K562 (cell line): ENCODE data around the gene CRK. TPM values are rescaled to one million over a fixed set of nuclear protein-coding genes. Genes with fewer than 3 reads are reported as not detected.

Source experiments
- BMI1 ChIP-seq: fragments of 150-350 bp; IDR thresholded peaks from 2 replicates; pipeline ENCODE4 v1.6.1; 2014; ENCODE audit warnings: low read length
- CBFB ChIP-seq: sonication (generic); formaldehyde crosslinking; IDR thresholded peaks from 2 replicates; pipeline ENCODE4 v1.4.0; 2020; ENCODE audit warnings: mild to moderate bottlenecking, missing genetic modification reagents
- CTCF ChIP-seq, 3 experiments: IDR thresholded peaks in 2 of 3; conservative IDR thresholded peaks in 1 of 3; 2 replicates each; pipeline ENCODE4 v1.5.1; 2011 to 2012; ENCODE audit warnings: low read length in 3 of 3, mild to moderate bottlenecking in 3 of 3, control low read depth in 2 of 3, improper control_type of control experiment in 1 of 3, inconsistent platforms in 1 of 3, low read depth in 1 of 3, mixed read lengths in 1 of 3, moderate library complexity in 1 of 3; ENCODE audit not compliant: insufficient read depth in 2 of 3
- EGR1 ChIP-seq: fragments of 450-650 bp; conservative IDR thresholded peaks from 2 replicates; pipeline ENCODE4 v1.6.1; 2017; ENCODE audit warnings: mild to moderate bottlenecking
- FOXO4 ChIP-seq: fragments of 450-650 bp; formaldehyde crosslinking; IDR thresholded peaks from 2 replicates; pipeline ENCODE4 v1.4.0; 2020; ENCODE audit warnings: mild to moderate bottlenecking, moderate library complexity
- HMG20A ChIP-seq: fragments of 450-650 bp; formaldehyde crosslinking; conservative IDR thresholded peaks from 2 replicates; pipeline ENCODE4 v1.4.0; 2020; ENCODE audit warnings: mild to moderate bottlenecking, mixed read lengths
- JUNB ChIP-seq: fragments of 450-650 bp; formaldehyde crosslinking; conservative IDR thresholded peaks from 2 replicates; pipeline ENCODE4 v1.4.0; 2020; ENCODE audit warnings: mild to moderate bottlenecking
- MTA2 ChIP-seq: fragments of 450-650 bp; IDR thresholded peaks from 2 replicates; pipeline ENCODE4 v1.6.1; 2016; ENCODE audit warnings: low read depth
- RBBP5 ChIP-seq: fragments of 200-600 bp; sonication (generic); IDR thresholded peaks from 2 replicates; pipeline ENCODE4 v1.6.1; 2012; ENCODE audit warnings: borderline replicate concordance, mild to moderate bottlenecking, low read length, control low read depth, inconsistent platforms; ENCODE audit not compliant: insufficient read depth, poor library complexity, severe bottlenecking
- SLC30A9 ChIP-seq: fragments of 250-450 bp; sonication (Bioruptor Pico); IDR thresholded peaks from 2 replicates; pipeline ENCODE4 v1.8.0; 2022; ENCODE audit warnings: mild to moderate bottlenecking, moderate library complexity
- TAF9B ChIP-seq: fragments of 450-650 bp; IDR thresholded peaks from 2 replicates; pipeline ENCODE4 v1.6.1; 2018; ENCODE audit warnings: mild to moderate bottlenecking; ENCODE audit not compliant: partially characterized antibody
- ZBTB7A ChIP-seq: IDR thresholded peaks from 2 replicates; pipeline ENCODE4 v1.6.1; 2011; ENCODE audit warnings: low read depth, mild to moderate bottlenecking, low read length, moderate library complexity, borderline replicate concordance; ENCODE audit not compliant: control insufficient read depth
- ZNF165 ChIP-seq: fragments of 250-450 bp; sonication (Bioruptor Pico); IDR thresholded peaks from 2 replicates; pipeline ENCODE4 v1.4.0; 2020; ENCODE audit warnings: borderline replicate concordance
- ZNF23 ChIP-seq: fragments of 250-450 bp; sonication (Bioruptor Pico); IDR thresholded peaks from 2 replicates; pipeline ENCODE4 v1.4.0; 2020; ENCODE audit warnings: mild to moderate bottlenecking
- polyA plus RNA-seq, 8 experiments: library from polyadenylated mRNA; depleted of rRNA in 4 of 8; stranded (reverse) in 5 of 8; unstranded in 3 of 8; fragments of >200 nt; fragmentation: Nextera tagmentation in 2 of 8; fragmentation: Illumina TruSeq in 1 of 8; extraction: Ambion mirVana in 2 of 8; extraction: Trizol in 1 of 8; gene quantifications; 2 replicates each; pipeline versions ENCODE4 v1.2.1 to v1.2.3, GENCODE V29; 2011 to 2014; ENCODE audit warnings: inconsistent platforms in 1 of 8, missing spikeins in 1 of 8
- total RNA-seq, 7 experiments: library from RNA; depleted of rRNA in 6 of 7; stranded (reverse); fragments of >200 nt in 6 of 7; fragmentation: Illumina TruSeq in 2 of 7; extraction: Trizol in 2 of 7; gene quantifications; 2 replicates each; pipeline versions ENCODE4 v1.2.1 to v1.2.3, GENCODE V29; 2011 to 2021; ENCODE audit warnings: low replicate concordance in 1 of 7
- TF ChIP-seq, protein P1 (sequence below), 2 experiments: IDR thresholded peaks in 1 of 2; conservative IDR thresholded peaks in 1 of 2; 2 replicates each; pipeline ENCODE4 v1.6.1; 2016; ENCODE audit warnings: low read depth in 2 of 2, mild to moderate bottlenecking in 1 of 2, missing compliant biosample characterization in 1 of 2, missing genetic modification characterization in 1 of 2, moderate library complexity in 1 of 2
- TF ChIP-seq, protein P2 (sequence below): fragments of 250-450 bp; sonication (Bioruptor Pico); IDR thresholded peaks from 2 replicates; pipeline ENCODE4 v1.4.0; 2020; ENCODE audit warnings: mild to moderate bottlenecking, moderate library complexity
- TF ChIP-seq, protein P3 (sequence below), 2 experiments: fragments of 450-650 bp in 1 of 2; sonication (generic) in 1 of 2; formaldehyde crosslinking in 1 of 2; IDR thresholded peaks in 1 of 2; conservative IDR thresholded peaks in 1 of 2; 2 replicates each; pipeline versions ENCODE4 v1.6.1 to v1.8.1; 2016 to 2023; ENCODE audit warnings: mild to moderate bottlenecking in 2 of 2, moderate library complexity in 2 of 2, inconsistent platforms in 1 of 2, missing genetic modification reagents in 1 of 2

Gene CRK
- total and polyA plus RNA-seq, 9 of the 15 experiments (the other 6 are each of a cell fraction or from before 2014, with no cell fraction given), result 13.1 to 40.2 (median 26.1) TPM

DNA sequence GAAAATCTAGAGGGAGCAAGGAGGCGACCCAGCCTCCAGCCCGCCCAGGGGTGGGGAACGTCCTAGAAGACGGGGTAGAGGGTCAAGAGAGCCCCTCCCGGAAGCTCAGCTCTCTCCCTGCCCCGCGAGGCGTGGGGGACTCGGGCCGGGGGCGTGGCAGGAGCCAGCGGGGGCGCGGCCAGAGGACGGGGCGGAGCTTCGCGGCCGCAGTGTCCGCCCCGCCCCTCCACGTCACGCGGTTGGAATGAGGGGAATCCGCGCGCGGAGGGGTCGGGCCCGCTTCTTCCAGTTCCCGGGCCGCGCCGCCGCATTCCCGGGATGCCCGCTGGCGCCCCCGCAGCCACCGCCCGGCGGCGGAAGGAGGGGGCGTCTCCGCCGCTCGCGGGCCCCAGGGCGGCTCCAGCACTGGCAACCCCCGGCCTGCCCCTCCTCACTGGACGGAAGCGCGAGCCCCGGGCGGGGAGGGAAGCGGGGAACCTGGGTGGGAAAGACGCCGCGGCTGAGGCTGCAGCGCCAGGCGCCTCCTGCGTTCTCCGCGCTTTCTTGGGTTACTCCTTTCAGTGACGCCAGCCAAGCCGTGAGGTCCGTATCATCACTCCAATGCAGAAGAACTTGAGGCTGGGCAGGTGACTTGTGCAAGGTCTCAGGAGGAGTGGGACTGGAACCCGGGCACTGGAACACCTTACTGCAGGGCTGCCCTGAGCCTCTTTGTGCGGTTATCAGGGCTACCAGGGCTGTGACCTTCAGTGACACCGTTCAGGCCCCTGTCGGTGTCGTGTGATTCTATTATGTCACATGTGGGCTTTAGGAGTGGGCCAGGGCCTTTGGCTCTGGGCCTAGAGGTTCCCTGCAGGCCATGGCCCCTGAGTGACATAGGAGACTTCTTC is 32.1 kb upstream of the CRK start (continued):
- TF ChIP-seq, protein P1, sequence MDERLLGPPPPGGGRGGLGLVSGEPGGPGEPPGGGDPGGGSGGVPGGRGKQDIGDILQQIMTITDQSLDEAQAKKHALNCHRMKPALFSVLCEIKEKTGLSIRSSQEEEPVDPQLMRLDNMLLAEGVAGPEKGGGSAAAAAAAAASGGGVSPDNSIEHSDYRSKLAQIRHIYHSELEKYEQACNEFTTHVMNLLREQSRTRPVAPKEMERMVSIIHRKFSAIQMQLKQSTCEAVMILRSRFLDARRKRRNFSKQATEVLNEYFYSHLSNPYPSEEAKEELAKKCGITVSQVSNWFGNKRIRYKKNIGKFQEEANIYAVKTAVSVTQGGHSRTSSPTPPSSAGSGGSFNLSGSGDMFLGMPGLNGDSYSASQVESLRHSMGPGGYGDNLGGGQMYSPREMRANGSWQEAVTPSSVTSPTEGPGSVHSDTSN (CRISPR knock-in tag; IDR thresholded peaks at IDR 0.05; ENCODE audit: low read depth), result no peak
- TF ChIP-seq, protein P1 (tag; conservative IDR thresholded peaks at IDR 0.05; ENCODE audit: low read depth), result no peak
- TF ChIP-seq FOXO4 (no peak), ZNF23 (CRISPR knock-in tag) (no peak), CBFB (CRISPR knock-in tag) (no peak), CTCF (IDR thresholded peaks at IDR 0.05 in 2 of 3, conservative IDR thresholded peaks at IDR 0.05 in 1 of 3; ENCODE audit: insufficient read depth in 2 of 3, low read depth in 1 of 3, low read length in 3 of 3) (no peak), EGR1 (peak; percentile 25; the same call in 1 of the 2 replicates), BMI1 (no peak), MTA2 (no peak), ZNF165 (CRISPR knock-in tag) (no peak), ZBTB7A (peak; percentile 42; the same call in 1 of the 2 replicates), HMG20A (CRISPR knock-in tag) (no peak), RBBP5 (peak; percentile 42), JUNB (CRISPR knock-in tag) (no peak), SLC30A9 (no peak), TAF9B (no peak)
- TF ChIP-seq, protein P2, sequence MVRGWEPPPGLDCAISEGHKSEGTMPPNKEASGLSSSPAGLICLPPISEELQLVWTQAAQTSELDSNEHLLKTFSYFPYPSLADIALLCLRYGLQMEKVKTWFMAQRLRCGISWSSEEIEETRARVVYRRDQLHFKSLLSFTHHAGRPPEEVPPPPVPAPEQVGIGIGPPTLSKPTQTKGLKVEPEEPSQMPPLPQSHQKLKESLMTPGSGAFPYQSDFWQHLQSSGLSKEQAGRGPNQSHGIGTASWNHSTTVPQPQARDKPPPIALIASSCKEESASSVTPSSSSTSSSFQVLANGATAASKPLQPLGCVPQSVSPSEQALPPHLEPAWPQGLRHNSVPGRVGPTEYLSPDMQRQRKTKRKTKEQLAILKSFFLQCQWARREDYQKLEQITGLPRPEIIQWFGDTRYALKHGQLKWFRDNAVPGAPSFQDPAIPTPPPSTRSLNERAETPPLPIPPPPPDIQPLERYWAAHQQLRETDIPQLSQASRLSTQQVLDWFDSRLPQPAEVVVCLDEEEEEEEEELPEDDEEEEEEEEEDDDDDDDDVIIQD, result no peak
- TF ChIP-seq, protein P3, sequence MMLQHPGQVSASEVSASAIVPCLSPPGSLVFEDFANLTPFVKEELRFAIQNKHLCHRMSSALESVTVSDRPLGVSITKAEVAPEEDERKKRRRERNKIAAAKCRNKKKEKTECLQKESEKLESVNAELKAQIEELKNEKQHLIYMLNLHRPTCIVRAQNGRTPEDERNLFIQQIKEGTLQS (IDR thresholded peaks at IDR 0.05), result no peak
- TF ChIP-seq, protein P3 (CRISPR knock-in tag; conservative IDR thresholded peaks at IDR 0.05), result no peak
